ENCODE results near the gene PNKP. TPM values are rescaled to one million over a fixed set of nuclear protein-coding genes. Genes with fewer than 3 reads are reported as not detected.
"Not testable (repeated sequence)": the region's sequence is repeated elsewhere in the genome, so short reads cannot be mapped to it uniquely, and the experiment has no call there.

PNKP gene
- total RNA-seq, 2 donors from 2014 or later: 170 to 196 TPM

- no peaks in the 10 kb centered on the region for H3K27me3 Mint-ChIP-seq
- H3K9me3 ChIP-seq (ENCODE audit: control insufficient read depth, low read length, poor library complexity, severe bottlenecking): no peaks in the 10 kb centered on the region
- no peak for DNase-seq
- peaks cover 8% of the 10 kb centered on the region for H3K4me1 Mint-ChIP-seq
- ATAC-seq: peak; percentile 4
- H3K4me3 Mint-ChIP-seq: no peak overlapping the region
- no peak overlapping the region for H3K27ac Mint-ChIP-seq
- H3K36me3 Mint-ChIP-seq (ENCODE audit: low read depth): peaks cover 14% of the 10 kb centered on the region
Measured at GRCh38 chr19:49835562-49835961, 31.8 kb downstream of the PNKP start.

- peaks cover 9% of the 10 kb centered on the region for H3K36me3 Mint-ChIP-seq (ENCODE audit: low read depth)
- H3K4me1 Mint-ChIP-seq: peaks cover 10% of the 10 kb centered on the region
- ATAC-seq (no peak), DNase-seq (no peak)
- H3K4me3 Mint-ChIP-seq: no peak overlapping the region
- H3K27ac Mint-ChIP-seq: no peak overlapping the region
- H3K9me3 ChIP-seq (ENCODE audit: control insufficient read depth, low read length, poor library complexity, severe bottlenecking): no peaks in the 10 kb centered on the region
- no peaks in the 10 kb centered on the region for H3K27me3 Mint-ChIP-seq
Measured at GRCh38 chr19:49833599-49833998, 33.8 kb downstream of the PNKP start.

- Mint-ChIP-seq H3K4me1 (peaks cover 10% of the 10 kb centered on the region), H3K4me3 (no peak overlapping the region), H3K36me3 (ENCODE audit: low read depth) (peaks cover 7% of the 10 kb centered on the region), H3K27me3 (no peaks in the 10 kb centered on the region), H3K27ac (no peak overlapping the region)
- DNase-seq (no peak), ATAC-seq (no peak)
- H3K9me3 ChIP-seq (ENCODE audit: control insufficient read depth, low read length, poor library complexity, severe bottlenecking): no peaks in the 10 kb centered on the region
Measured at GRCh38 chr19:49832556-49832955, 34.8 kb downstream of the PNKP start.

GRCh38 chr19:49831592-49831991 is 35.8 kb downstream of the PNKP start:
- Mint-ChIP-seq H3K4me1 (peaks cover 18% of the 10 kb centered on the region), H3K36me3 (ENCODE audit: low read depth) (peaks cover 7% of the 10 kb centered on the region), H3K27me3 (no peaks in the 10 kb centered on the region), H3K4me3 (no peak overlapping the region), H3K27ac (peak overlapping the region; percentile 32)
- H3K9me3 ChIP-seq (ENCODE audit: control insufficient read depth, low read length, poor library complexity, severe bottlenecking): no peaks in the 10 kb centered on the region
- no peak for DNase-seq
- no peak for ATAC-seq

- H3K4me1 Mint-ChIP-seq: peaks cover 23% of the 10 kb centered on the region
- no peak overlapping the region for H3K4me3 Mint-ChIP-seq
- H3K27me3 Mint-ChIP-seq: no peaks in the 10 kb centered on the region
- H3K9me3 ChIP-seq (ENCODE audit: control insufficient read depth, low read length, poor library complexity, severe bottlenecking): no peaks in the 10 kb centered on the region
- peaks cover 9% of the 10 kb centered on the region for H3K36me3 Mint-ChIP-seq (ENCODE audit: low read depth)
- H3K27ac Mint-ChIP-seq: peak overlapping the region; percentile 32
- ATAC-seq: no peak
- no peak for DNase-seq
Measured at GRCh38 chr19:49830766-49831165, 36.6 kb downstream of the PNKP start.

- ATAC-seq (no peak), DNase-seq (no peak)
- H3K27ac Mint-ChIP-seq: no peak overlapping the region
- no peak overlapping the region for H3K4me3 Mint-ChIP-seq
- peaks cover 4% of the 10 kb centered on the region for H3K36me3 Mint-ChIP-seq (ENCODE audit: low read depth)
- H3K27me3 Mint-ChIP-seq: no peaks in the 10 kb centered on the region
- no peaks in the 10 kb centered on the region for H3K9me3 ChIP-seq (ENCODE audit: control insufficient read depth, low read length, poor library complexity, severe bottlenecking)
- peaks cover 23% of the 10 kb centered on the region for H3K4me1 Mint-ChIP-seq
Measured at GRCh38 chr19:49829721-49830120, 37.7 kb downstream of the PNKP start.

- no peak overlapping the region for H3K27ac Mint-ChIP-seq
- no peak overlapping the region for H3K4me3 Mint-ChIP-seq
- H3K4me1 Mint-ChIP-seq: peaks cover 21% of the 10 kb centered on the region
- no peaks in the 10 kb centered on the region for H3K9me3 ChIP-seq (ENCODE audit: control insufficient read depth, low read length, poor library complexity, severe bottlenecking)
- H3K27me3 Mint-ChIP-seq: no peaks in the 10 kb centered on the region
- ATAC-seq: no peak
- DNase-seq: no peak
- H3K36me3 Mint-ChIP-seq (ENCODE audit: low read depth): peaks cover 3% of the 10 kb centered on the region
Measured at GRCh38 chr19:49829200-49829599, 38.2 kb downstream of the PNKP start.

GRCh38 chr19:49827034-49827433 is 40.3 kb downstream of the PNKP start:
- no peak overlapping the region for H3K27ac Mint-ChIP-seq

GRCh38 chr19:49824662-49825061 is 42.7 kb downstream of the PNKP start:
- Mint-ChIP-seq H3K27me3 (no peaks in the 10 kb centered on the region), H3K4me3 (no peak overlapping the region), H3K36me3 (ENCODE audit: low read depth) (peaks cover 3% of the 10 kb centered on the region), H3K4me1 (peaks cover 21% of the 10 kb centered on the region), H3K27ac (no peak overlapping the region)
- H3K9me3 ChIP-seq (ENCODE audit: control insufficient read depth, low read length, poor library complexity, severe bottlenecking): no peaks in the 10 kb centered on the region
- no peak for DNase-seq
- ATAC-seq: no peak

More at GRCh38 chr19:49827034-49827433, 40.3 kb downstream of the PNKP start:
- DNase-seq (no peak), ATAC-seq (no peak)
- Mint-ChIP-seq H3K4me3 (no peak overlapping the region), H3K36me3 (ENCODE audit: low read depth) (peaks cover 3% of the 10 kb centered on the region), H3K4me1 (peaks cover 23% of the 10 kb centered on the region), H3K27me3 (no peaks in the 10 kb centered on the region)
- H3K9me3 ChIP-seq (ENCODE audit: control insufficient read depth, low read length, poor library complexity, severe bottlenecking): no peaks in the 10 kb centered on the region

GRCh38 chr19:49823472-49823871 is 43.9 kb downstream of the PNKP start:
- Mint-ChIP-seq H3K27ac (no peak overlapping the region), H3K4me3 (no peak overlapping the region), H3K4me1 (peaks cover 28% of the 10 kb centered on the region), H3K27me3 (no peaks in the 10 kb centered on the region), H3K36me3 (ENCODE audit: low read depth) (peaks cover 3% of the 10 kb centered on the region)
- H3K9me3 ChIP-seq (ENCODE audit: control insufficient read depth, low read length, poor library complexity, severe bottlenecking): no peaks in the 10 kb centered on the region
- no peak for DNase-seq
- ATAC-seq: no peak

- Mint-ChIP-seq H3K4me3 (no peak overlapping the region), H3K27me3 (no peaks in the 10 kb centered on the region), H3K27ac (peak overlapping the region; percentile 100), H3K4me1 (peaks cover 22% of the 10 kb centered on the region), H3K36me3 (ENCODE audit: low read depth) (no peaks in the 10 kb centered on the region)
- DNase-seq: no peak
- H3K9me3 ChIP-seq (ENCODE audit: control insufficient read depth, low read length, poor library complexity, severe bottlenecking): no peaks in the 10 kb centered on the region
- no peak for ATAC-seq
Measured at GRCh38 chr19:49820125-49820524, 47.3 kb downstream of the PNKP start.

GRCh38 chr19:49819452-49820115 is 47.8 kb downstream of the PNKP start:
- not testable (repeated sequence) for ATAC-seq; H3K9me3 ChIP-seq (ENCODE audit: control insufficient read depth, low read length, poor library complexity, severe bottlenecking); DNase-seq; H3K27me3 Mint-ChIP-seq; H3K36me3 Mint-ChIP-seq (ENCODE audit: low read depth)
- Mint-ChIP-seq H3K4me3 (peak overlapping the region; percentile 99), H3K27ac (peak overlapping the region; percentile 100), H3K4me1 (peaks cover 23% of the 10 kb centered on the region)

- Mint-ChIP-seq H3K36me3 (ENCODE audit: low read depth) (no peaks in the 10 kb centered on the region), H3K27ac (peak overlapping the region; percentile 100), H3K27me3 (no peaks in the 10 kb centered on the region), H3K4me1 (peaks cover 29% of the 10 kb centered on the region), H3K4me3 (peak overlapping the region; percentile 99)
- H3K9me3 ChIP-seq (ENCODE audit: control insufficient read depth, low read length, poor library complexity, severe bottlenecking): no peaks in the 10 kb centered on the region
- DNase-seq: no peak
- ATAC-seq: no peak
Measured at GRCh38 chr19:49818649-49819370, 48.6 kb downstream of the PNKP start.
